ENCODE measurements around the gene FABP6.

The FABP6 gene

GRCh38 chr5:160229190-160229742, at the start of gene FABP6:
TSS of gene FABP6 (plus strand) at chr5:160229506. CDS start at chr5:160229558, 52 bp downstream.
- in situ Hi-C loops (cut with MboI; ENCODE audit: low pct_unique_long_range_greater_than_20kb, low sequenced_read_pairs, unreplicated experiment): no loop called here
- DNase-seq (ENCODE audit: low spot score): no peak
- TF ChIP-seq CTCF (IDR thresholded peaks at IDR 0.05; ENCODE audit: extremely low read depth, insufficient read depth, missing control alignments): no peak

- in situ Hi-C loops (cut with MboI; ENCODE audit: low pct_unique_long_range_greater_than_20kb, low sequenced_read_pairs, unreplicated experiment): no loop called here
- no peak for TF ChIP-seq CTCF (IDR thresholded peaks at IDR 0.05; ENCODE audit: extremely low read depth, insufficient read depth, missing control alignments)
- DNase-seq (ENCODE audit: low spot score): no peak
These were observed 48.4 kb upstream of the FABP6 start for GRCh38 chr5:160180931-160181330.

GRCh38 chr5:160181965-160182622, 47.2 kb upstream of the FABP6 start:
- no peak for DNase-seq (ENCODE audit: low spot score)
- TF ChIP-seq CTCF (IDR thresholded peaks at IDR 0.05; ENCODE audit: extremely low read depth, insufficient read depth, missing control alignments): no peak
- in situ Hi-C loops (cut with MboI; ENCODE audit: low pct_unique_long_range_greater_than_20kb, low sequenced_read_pairs, unreplicated experiment): no loop called here

GRCh38 chr5:160183075-160183474, 46.2 kb upstream of the FABP6 start:
- in situ Hi-C loops (cut with MboI; ENCODE audit: low pct_unique_long_range_greater_than_20kb, low sequenced_read_pairs, unreplicated experiment): no loop called here
- TF ChIP-seq CTCF (IDR thresholded peaks at IDR 0.05; ENCODE audit: extremely low read depth, insufficient read depth, missing control alignments): no peak
- DNase-seq (ENCODE audit: low spot score): no peak

- in situ Hi-C loops (cut with MboI; ENCODE audit: low pct_unique_long_range_greater_than_20kb, low sequenced_read_pairs, unreplicated experiment): no loop called here
These were observed 43.5 kb upstream of the FABP6 start for GRCh38 chr5:160185626-160186360.

GRCh38 chr5:160186480-160186879, 42.8 kb upstream of the FABP6 start:
- no peak for DNase-seq (ENCODE audit: low spot score)
- TF ChIP-seq CTCF (IDR thresholded peaks at IDR 0.05; ENCODE audit: extremely low read depth, insufficient read depth, missing control alignments): no peak
- in situ Hi-C loops (cut with MboI; ENCODE audit: low pct_unique_long_range_greater_than_20kb, low sequenced_read_pairs, unreplicated experiment): no loop called here

More at GRCh38 chr5:160185626-160186360, 43.5 kb upstream of the FABP6 start:
- DNase-seq (ENCODE audit: low spot score): no peak
- no peak for TF ChIP-seq CTCF (IDR thresholded peaks at IDR 0.05; ENCODE audit: extremely low read depth, insufficient read depth, missing control alignments)
